Upper lobe of left lung (tissue), 6 donors: ENCODE results near the gene GALNT16. TPM values are rescaled to one million over a fixed set of nuclear protein-coding genes. Genes with fewer than 3 reads are reported as not detected.

Source experiments
- ATAC-seq, 2 donors: fragments of 200-7000 bp; cut with Tn5 transposase; one replicate each; pipeline ENCODE4 v1.9.1; 2022; ENCODE audit warnings: mild to moderate bottlenecking in 2 of 2, moderate library complexity in 2 of 2; ENCODE audit not compliant: low FRiP score in 2 of 2
- DNase-seq, 2 donors: peaks; one replicate each; pipeline ENCODE4 v3.0.0-alpha.2; 2019 to 2020
- H3K27ac ChIP-seq, 4 donors: fragments of 200-600 bp; sonication (generic); one replicate each; pipeline ENCODE4 v1.5.1; 2016 to 2019
- H3K27me3 ChIP-seq, 4 donors: fragments of 200-600 bp; sonication (generic); one replicate each; pipeline ENCODE4 v1.5.1; 2017 to 2019
- H3K36me3 ChIP-seq, 4 donors: fragments of 200-600 bp; sonication (generic); one replicate each; pipeline ENCODE4 v1.5.1; 2016 to 2019
- H3K4me1 ChIP-seq, 4 donors: fragments of 200-600 bp; sonication (generic); one replicate each; pipeline ENCODE4 v1.5.1; 2018 to 2019
- H3K4me3 ChIP-seq, 4 donors: fragments of 200-600 bp; sonication (generic); one replicate each; pipeline ENCODE4 v1.5.1; 2017 to 2019; ENCODE audit warnings: mild to moderate bottlenecking in 2 of 4, moderate library complexity in 1 of 4
- H3K9me3 ChIP-seq, 4 donors: fragments of 200-600 bp; sonication (generic); one replicate each; pipeline ENCODE4 v1.5.1; 2018 to 2019
- CTCF ChIP-seq, 6 experiments: fragments of 450-650 bp in 4 of 6; fragments of 200-600 bp in 2 of 6; sonication (generic) in 2 of 6; IDR thresholded peaks; one replicate each; pipeline ENCODE4 v1.5.1; 2016 to 2019; ENCODE audit warnings: antibody characterized with exemption in 6 of 6
- EP300 ChIP-seq, 4 donors: sonication (generic); formaldehyde crosslinking; IDR thresholded peaks; one replicate each; pipeline ENCODE4 v1.5.1; 2017; ENCODE audit warnings: antibody characterized with exemption in 4 of 4, control low read depth in 2 of 4
- POLR2A ChIP-seq, 4 donors: fragments of 450-650 bp; IDR thresholded peaks; one replicate each; pipeline ENCODE4 v1.5.1; 2016 to 2017; ENCODE audit warnings: antibody characterized with exemption in 4 of 4, mild to moderate bottlenecking in 2 of 4
- POLR2AphosphoS5 ChIP-seq, 2 donors: sonication (generic); formaldehyde crosslinking; IDR thresholded peaks; one replicate each; pipeline ENCODE4 v1.5.1; 2017; ENCODE audit warnings: antibody characterized with exemption in 2 of 2
- WGBS, 2 donors: methylation state at CpG; one replicate each; pipeline ENCODE4 v1.1.5; 2017 to 2018; 5-methylcytosine and 5-hydroxymethylcytosine counted together
- total RNA-seq, 6 donors: library from RNA; depleted of rRNA in 4 of 6; stranded (reverse); fragments of >200 nt in 4 of 6; gene quantifications; one replicate each; pipeline versions ENCODE4 v1.1.0 to v1.2.1, GENCODE V29; 2016 to 2021
- donor health status: DM: no; HTN: no; CAD: no; lungs with moderate emphysema.
- donor health status: DM: no; HTN: yes; CAD: no; lungs with severe emphysema.

The GALNT16 gene
- total RNA-seq, 6 donors from 2014 or later = under 0.01 to 8.4 (median 1.3) TPM

- 83 to 89% methylated on average over 6 of the region's 6 CpGs for WGBS, 2 donors
- no peak overlapping the region for H3K27ac ChIP-seq
- H3K36me3 ChIP-seq = no peaks in the 10 kb centered on the region
- ATAC-seq (no peak), DNase-seq (no peak)
- no peaks in the 10 kb centered on the region for H3K27me3 ChIP-seq
- H3K9me3 ChIP-seq = no peaks in the 10 kb centered on the region
- H3K4me1 ChIP-seq = no peaks in the 10 kb centered on the region
- TF ChIP-seq POLR2A (IDR thresholded peaks at IDR 0.05) = no peak
- TF ChIP-seq POLR2AphosphoS5 (IDR thresholded peaks at IDR 0.05) = no peak
- no peak for TF ChIP-seq EP300 (IDR thresholded peaks at IDR 0.05)
- no peak for TF ChIP-seq CTCF (IDR thresholded peaks at IDR 0.05)
- no peak overlapping the region for H3K4me3 ChIP-seq
These were observed 68.8 kb downstream of the GALNT16 start for GRCh38 chr14:69328765-69329164.

GRCh38 chr14:69331206-69331605 lies 71.2 kb downstream of the GALNT16 start:
- H3K4me1 ChIP-seq = no peaks in the 10 kb centered on the region
- WGBS, 2 donors = 89 to 100% methylated on average over 2 to 4 of the region's 4 CpGs
- DNase-seq = no peak
- H3K4me3 ChIP-seq = no peak overlapping the region
- no peaks in the 10 kb centered on the region for H3K27me3 ChIP-seq
- TF ChIP-seq POLR2AphosphoS5 (IDR thresholded peaks at IDR 0.05) (no peak), POLR2A (IDR thresholded peaks at IDR 0.05) (no peak), CTCF (IDR thresholded peaks at IDR 0.05) (no peak), EP300 (IDR thresholded peaks at IDR 0.05) (no peak)
- ATAC-seq = no peak
- no peaks in the 10 kb centered on the region for H3K36me3 ChIP-seq
- no peaks in the 10 kb centered on the region for H3K9me3 ChIP-seq
- H3K27ac ChIP-seq = no peak overlapping the region

- 67 to 77% methylated on average over 6 to 13 of the region's 13 CpGs for WGBS, 2 donors
- Histone ChIP-seq H3K4me3 (no peak overlapping the region), H3K4me1 (no peaks in the 10 kb centered on the region), H3K27me3 (no peaks in the 10 kb centered on the region), H3K36me3 (no peaks in the 10 kb centered on the region), H3K9me3 (no peaks in the 10 kb centered on the region), H3K27ac (no peak overlapping the region)
- peak in 1 of 2 donors; percentile 3 for ATAC-seq
- DNase-seq = no peak
- no peak for TF ChIP-seq POLR2AphosphoS5 (IDR thresholded peaks at IDR 0.05)
- no peak for TF ChIP-seq EP300 (IDR thresholded peaks at IDR 0.05)
- no peak for TF ChIP-seq CTCF (IDR thresholded peaks at IDR 0.05)
- no peak for TF ChIP-seq POLR2A (IDR thresholded peaks at IDR 0.05)
These were observed 72.9 kb downstream of the GALNT16 start for GRCh38 chr14:69332782-69333395.

- 57 to 66% methylated on average over 4 of the region's 4 CpGs for WGBS, 2 donors
- no peaks in the 10 kb centered on the region for H3K36me3 ChIP-seq
- no peak overlapping the region for H3K27ac ChIP-seq
- TF ChIP-seq EP300 (IDR thresholded peaks at IDR 0.05) (no peak), CTCF (IDR thresholded peaks at IDR 0.05) (no peak), POLR2A (IDR thresholded peaks at IDR 0.05) (no peak), POLR2AphosphoS5 (IDR thresholded peaks at IDR 0.05) (no peak)
- DNase-seq (no peak), ATAC-seq (no peak)
- no peaks in the 10 kb centered on the region for H3K27me3 ChIP-seq
- H3K9me3 ChIP-seq = no peaks in the 10 kb centered on the region
- no peak overlapping the region for H3K4me3 ChIP-seq
- H3K4me1 ChIP-seq = no peaks in the 10 kb centered on the region
These were observed 73.9 kb downstream of the GALNT16 start for GRCh38 chr14:69333791-69334337.

- Histone ChIP-seq H3K27ac (no peak overlapping the region), H3K4me1 (no peaks in the 10 kb centered on the region), H3K4me3 (no peak overlapping the region), H3K9me3 (no peaks in the 10 kb centered on the region), H3K27me3 (no peaks in the 10 kb centered on the region), H3K36me3 (no peaks in the 10 kb centered on the region)
- DNase-seq (no peak), ATAC-seq (no peak)
- TF ChIP-seq CTCF (IDR thresholded peaks at IDR 0.05) (no peak), EP300 (IDR thresholded peaks at IDR 0.05) (no peak), POLR2AphosphoS5 (IDR thresholded peaks at IDR 0.05) (no peak), POLR2A (IDR thresholded peaks at IDR 0.05) (no peak)
- 81 to 88% methylated on average over 2 to 6 of the region's 6 CpGs for WGBS, 2 donors
These were observed 74.6 kb downstream of the GALNT16 start for GRCh38 chr14:69334576-69334975.
